Measurements from ENCODE around the gene WRNIP1.

Gene WRNIP1

DNA sequence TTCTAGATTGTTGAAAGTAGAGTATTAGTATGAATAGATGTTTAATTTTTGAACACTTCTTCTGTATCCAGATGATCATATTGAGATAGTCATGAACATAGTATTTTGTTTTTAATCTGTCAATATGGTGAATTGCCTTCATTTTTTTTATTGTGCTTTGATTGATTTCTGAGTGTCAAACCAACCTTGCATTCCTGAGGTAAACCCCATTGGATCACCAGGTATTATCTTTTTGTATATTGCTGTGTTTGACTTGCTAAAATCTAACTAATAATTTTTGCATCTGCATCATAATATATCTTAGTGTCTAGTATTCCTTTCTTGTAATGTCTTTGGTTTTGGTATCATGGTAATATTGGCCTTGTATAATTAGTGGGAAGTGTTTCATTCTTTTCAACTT is 51.0 kb downstream of the WRNIP1 start:
- no peak for TF ChIP-seq TAF1 (IDR thresholded peaks at IDR 0.05; ENCODE audit: borderline replicate concordance, insufficient read depth, low read length)
- no peak for TF ChIP-seq SIN3A (IDR thresholded peaks at IDR 0.05; ENCODE audit: borderline replicate concordance, insufficient read depth, low read length)
- no peak for TF ChIP-seq FOXP2 (optimal IDR thresholded peaks at IDR 0.05; ENCODE audit: borderline replicate concordance, extremely low read depth, extremely low read length, insufficient read depth)
- no peak for TF ChIP-seq POLR2AphosphoS5 (IDR thresholded peaks at IDR 0.05; ENCODE audit: low read depth, low read length)
- TF ChIP-seq, protein P1, sequence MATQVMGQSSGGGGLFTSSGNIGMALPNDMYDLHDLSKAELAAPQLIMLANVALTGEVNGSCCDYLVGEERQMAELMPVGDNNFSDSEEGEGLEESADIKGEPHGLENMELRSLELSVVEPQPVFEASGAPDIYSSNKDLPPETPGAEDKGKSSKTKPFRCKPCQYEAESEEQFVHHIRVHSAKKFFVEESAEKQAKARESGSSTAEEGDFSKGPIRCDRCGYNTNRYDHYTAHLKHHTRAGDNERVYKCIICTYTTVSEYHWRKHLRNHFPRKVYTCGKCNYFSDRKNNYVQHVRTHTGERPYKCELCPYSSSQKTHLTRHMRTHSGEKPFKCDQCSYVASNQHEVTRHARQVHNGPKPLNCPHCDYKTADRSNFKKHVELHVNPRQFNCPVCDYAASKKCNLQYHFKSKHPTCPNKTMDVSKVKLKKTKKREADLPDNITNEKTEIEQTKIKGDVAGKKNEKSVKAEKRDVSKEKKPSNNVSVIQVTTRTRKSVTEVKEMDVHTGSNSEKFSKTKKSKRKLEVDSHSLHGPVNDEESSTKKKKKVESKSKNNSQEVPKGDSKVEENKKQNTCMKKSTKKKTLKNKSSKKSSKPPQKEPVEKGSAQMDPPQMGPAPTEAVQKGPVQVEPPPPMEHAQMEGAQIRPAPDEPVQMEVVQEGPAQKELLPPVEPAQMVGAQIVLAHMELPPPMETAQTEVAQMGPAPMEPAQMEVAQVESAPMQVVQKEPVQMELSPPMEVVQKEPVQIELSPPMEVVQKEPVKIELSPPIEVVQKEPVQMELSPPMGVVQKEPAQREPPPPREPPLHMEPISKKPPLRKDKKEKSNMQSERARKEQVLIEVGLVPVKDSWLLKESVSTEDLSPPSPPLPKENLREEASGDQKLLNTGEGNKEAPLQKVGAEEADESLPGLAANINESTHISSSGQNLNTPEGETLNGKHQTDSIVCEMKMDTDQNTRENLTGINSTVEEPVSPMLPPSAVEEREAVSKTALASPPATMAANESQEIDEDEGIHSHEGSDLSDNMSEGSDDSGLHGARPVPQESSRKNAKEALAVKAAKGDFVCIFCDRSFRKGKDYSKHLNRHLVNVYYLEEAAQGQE (IDR thresholded peaks at IDR 0.05; ENCODE audit: insufficient read depth in 1 of 2, low read depth in 2 of 2, low read length in 2 of 2): no peak

DNA sequence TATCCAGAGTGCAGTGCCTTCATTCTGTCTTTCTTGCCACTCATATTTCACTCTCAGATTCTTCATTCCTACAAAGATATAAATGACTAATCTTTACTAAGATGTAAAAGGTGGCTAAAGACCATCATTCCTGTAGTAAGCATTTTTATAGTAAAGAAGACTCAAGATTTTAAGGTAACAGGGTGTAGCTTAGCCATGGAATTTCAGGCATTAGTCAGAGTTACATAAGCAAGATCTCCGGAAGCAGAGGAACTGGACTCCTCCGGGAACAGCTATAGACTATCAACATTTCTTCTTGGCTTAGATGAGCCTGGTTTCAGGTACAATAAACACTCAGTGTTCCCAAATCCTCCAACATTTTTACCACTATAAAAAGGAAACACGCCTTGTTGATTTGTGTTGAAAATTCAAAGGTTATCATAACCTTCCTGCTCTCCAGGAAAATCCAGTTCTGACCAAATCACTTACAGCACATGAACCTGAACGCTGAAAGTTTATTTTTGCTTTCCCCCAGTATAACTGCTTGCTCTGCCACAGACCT is 52.8 kb downstream of the WRNIP1 start:
- TF ChIP-seq SIN3A (IDR thresholded peaks at IDR 0.05; ENCODE audit: borderline replicate concordance, insufficient read depth, low read length) (no peak), TAF1 (IDR thresholded peaks at IDR 0.05; ENCODE audit: borderline replicate concordance, insufficient read depth, low read length) (no peak), FOXP2 (optimal IDR thresholded peaks at IDR 0.05; ENCODE audit: borderline replicate concordance, extremely low read depth, extremely low read length, insufficient read depth) (no peak), POLR2AphosphoS5 (IDR thresholded peaks at IDR 0.05; ENCODE audit: low read depth, low read length) (no peak)
- TF ChIP-seq, protein P1 (IDR thresholded peaks at IDR 0.05; ENCODE audit: insufficient read depth in 1 of 2, low read depth in 2 of 2, low read length in 2 of 2): no peak

DNA sequence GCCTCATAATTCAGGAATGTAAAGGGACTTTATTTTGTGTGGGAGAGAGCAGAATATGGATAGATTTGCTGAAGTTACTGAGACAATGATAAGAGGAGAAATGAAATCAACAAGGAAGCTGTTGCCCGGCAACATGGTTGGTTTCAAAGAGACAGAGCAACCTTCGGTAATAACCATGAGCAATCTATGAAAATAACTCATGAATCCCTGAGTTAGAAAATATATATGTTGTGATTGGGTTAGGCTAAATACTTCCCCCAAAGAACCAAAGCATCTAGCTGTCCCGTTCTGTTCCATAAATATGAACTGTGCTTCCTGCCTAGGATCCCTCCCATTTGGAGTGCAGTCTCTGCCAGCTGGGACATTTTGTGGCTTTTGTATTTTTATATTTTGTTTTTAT is 53.4 kb downstream of the WRNIP1 start:
- TF ChIP-seq SIN3A (IDR thresholded peaks at IDR 0.05; ENCODE audit: borderline replicate concordance, insufficient read depth, low read length): no peak
- no peak for TF ChIP-seq FOXP2 (optimal IDR thresholded peaks at IDR 0.05; ENCODE audit: borderline replicate concordance, extremely low read depth, extremely low read length, insufficient read depth)
- TF ChIP-seq POLR2AphosphoS5 (IDR thresholded peaks at IDR 0.05; ENCODE audit: low read depth, low read length): no peak
- TF ChIP-seq, protein P1 (IDR thresholded peaks at IDR 0.05; ENCODE audit: insufficient read depth in 1 of 2, low read depth in 2 of 2, low read length in 2 of 2): no peak
- TF ChIP-seq TAF1 (IDR thresholded peaks at IDR 0.05; ENCODE audit: borderline replicate concordance, insufficient read depth, low read length): no peak

DNA sequence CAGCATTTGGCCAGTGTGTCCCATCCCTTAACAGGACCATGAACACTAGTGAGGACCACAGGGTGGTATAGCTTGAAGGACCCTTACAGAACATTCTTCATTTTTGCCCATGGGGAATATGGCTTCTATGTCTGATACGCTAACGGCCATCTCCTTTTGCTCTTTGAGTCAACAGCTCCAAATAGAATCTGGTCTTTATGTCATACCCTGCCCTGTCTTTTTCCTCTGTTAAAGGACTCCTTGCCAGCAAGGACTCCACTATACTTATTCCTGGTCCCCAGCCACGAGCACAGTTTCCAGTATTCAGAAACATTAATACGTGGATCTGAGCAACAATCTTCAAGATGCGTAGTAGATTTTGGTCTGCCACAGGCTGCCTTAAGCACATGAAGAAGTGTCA is 53.9 kb downstream of the WRNIP1 start:
- TF ChIP-seq POLR2AphosphoS5 (IDR thresholded peaks at IDR 0.05; ENCODE audit: low read depth, low read length) (no peak), SIN3A (IDR thresholded peaks at IDR 0.05; ENCODE audit: borderline replicate concordance, insufficient read depth, low read length) (no peak)
- TF ChIP-seq, protein P1 (IDR thresholded peaks at IDR 0.05; ENCODE audit: insufficient read depth in 1 of 2, low read depth in 2 of 2, low read length in 2 of 2): no peak

DNA sequence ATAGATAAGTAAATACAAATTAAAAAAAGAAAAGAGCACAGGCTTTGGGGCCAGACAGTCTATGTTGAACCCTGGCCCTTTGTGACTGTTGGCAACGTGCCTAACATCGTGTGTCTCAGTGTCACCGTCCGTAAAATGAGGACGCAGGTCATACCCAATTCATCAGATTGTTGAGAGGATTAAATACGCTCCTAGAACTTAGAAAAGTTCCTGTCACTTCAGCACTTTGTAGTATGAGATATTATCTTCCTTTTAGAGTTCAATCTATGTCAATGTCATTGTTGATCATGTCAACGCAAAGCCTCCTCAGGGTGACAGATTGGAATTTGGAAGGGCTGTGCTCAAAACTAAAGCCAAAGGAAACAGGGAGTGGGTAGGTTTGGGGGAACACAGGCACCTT is 54.8 kb downstream of the WRNIP1 start:
- TF ChIP-seq POLR2AphosphoS5 (IDR thresholded peaks at IDR 0.05; ENCODE audit: low read depth, low read length): no peak
- no peak for TF ChIP-seq TAF1 (IDR thresholded peaks at IDR 0.05; ENCODE audit: borderline replicate concordance, insufficient read depth, low read length)
- no peak for TF ChIP-seq FOXP2 (optimal IDR thresholded peaks at IDR 0.05; ENCODE audit: borderline replicate concordance, extremely low read depth, extremely low read length, insufficient read depth)
- no peak for TF ChIP-seq SIN3A (IDR thresholded peaks at IDR 0.05; ENCODE audit: borderline replicate concordance, insufficient read depth, low read length)
- TF ChIP-seq, protein P1 (IDR thresholded peaks at IDR 0.05; ENCODE audit: insufficient read depth in 1 of 2, low read depth in 2 of 2, low read length in 2 of 2): no peak

Measured in PFSK-1 (cell line).